PC-3 (cell line): ENCODE results near the gene DLG4. TPM values are rescaled to one million over a fixed set of nuclear protein-coding genes. Genes with fewer than 3 reads are reported as not detected.
A peak's percentile ranks its signal among the peaks of the same experiment; 100 is the strongest.

ENCODE experiments used
- ATAC-seq: fragments of 200-7000 bp; cut with Tn5 transposase; 2 replicates; pipeline ENCODE4 v1.9.1; 2020; ENCODE audit warnings: mild to moderate bottlenecking, moderate library complexity
- BruUV-seq: library from RNA; stranded (reverse); fragments of 400-500 nt; replicated peaks from 2 replicates; lab custom pipeline; 2021; lab: Mats Ljungman, UMichigan
- CTCF ChIA-PET: fragments of 300-600 bp; sonication (Branson Sonifier 250); formaldehyde crosslinking; loops from one replicate; lab custom pipeline; 2022; ENCODE audit warnings: antibody characterized with exemption; lab: Charles Lee
- POLR2A ChIA-PET: fragments of 300-600 bp; sonication (Branson Sonifier 250); formaldehyde crosslinking; loops from one replicate; lab custom pipeline; 2022; ENCODE audit warnings: antibody characterized with exemption; ENCODE audit not compliant: unreplicated experiment; lab: Charles Lee
- DNase-seq: peaks from one replicate; pipeline ENCODE4 v3.0.0-alpha.2; 2015
- H2AFZ ChIP-seq: fragments of 300-600 bp; sonication (generic); 2 replicates; pipeline ENCODE4 v1.6.0; 2016; ENCODE audit warnings: antibody characterized with exemption, low read length
- H3F3A ChIP-seq: fragments of 300-600 bp; sonication (generic); one replicate; pipeline ENCODE4 v1.6.0; 2017; ENCODE audit warnings: antibody characterized with exemption, low read length, control low read depth, mild to moderate bottlenecking; ENCODE audit not compliant: unreplicated experiment
- H3K27ac ChIP-seq: fragments of 300-600 bp; sonication (generic); 2 replicates; pipeline ENCODE4 v1.5.1; 2016; ENCODE audit warnings: mild to moderate bottlenecking, low read length
- H3K27me3 ChIP-seq: fragments of 300-600 bp; sonication (generic); 2 replicates; pipeline ENCODE4 v1.6.1; 2016; ENCODE audit warnings: low read length, mixed read lengths
- H3K36me3 ChIP-seq: fragments of 300-600 bp; sonication (generic); 2 replicates; pipeline ENCODE4 v1.6.1; 2016; ENCODE audit warnings: low read depth, mixed run types, low read length, mixed read lengths
- H3K4me1 ChIP-seq: fragments of 300-600 bp; sonication (generic); 2 replicates; pipeline ENCODE4 v1.5.1; 2016; ENCODE audit warnings: low read length; ENCODE audit not compliant: insufficient read depth
- H3K4me2 ChIP-seq: fragments of 300-600 bp; sonication (generic); 2 replicates; pipeline ENCODE4 v1.6.0; 2016; ENCODE audit warnings: low read length
- H3K4me3 ChIP-seq: fragments of 300-600 bp; sonication (generic); 2 replicates; pipeline ENCODE4 v1.5.1; 2016; ENCODE audit warnings: mild to moderate bottlenecking, low read length, mixed read lengths
- H3K79me2 ChIP-seq: fragments of 300-600 bp; sonication (generic); 2 replicates; pipeline ENCODE4 v1.6.1; 2017; ENCODE audit warnings: low read length, mixed read lengths
- H3K9ac ChIP-seq: fragments of 300-600 bp; sonication (generic); 2 replicates; pipeline ENCODE4 v1.6.0; 2016; ENCODE audit warnings: mild to moderate bottlenecking, low read length
- H3K9me2 ChIP-seq: fragments of 300-600 bp; sonication (generic); replicated peaks from 2 replicates; pipeline ENCODE4 v1.6.1; 2016; ENCODE audit warnings: mixed run types, low read length, mixed read lengths
- H3K9me3 ChIP-seq: fragments of 300-600 bp; sonication (generic); 2 replicates; pipeline ENCODE4 v1.6.1; 2016; ENCODE audit warnings: low read length, mixed read lengths
- H4K20me1 ChIP-seq: fragments of 300-600 bp; sonication (generic); 2 replicates; pipeline ENCODE4 v1.6.1; 2016; ENCODE audit warnings: low read length, mixed read lengths
- CTCF ChIP-seq: fragments of 300-600 bp; sonication (generic); conservative IDR thresholded peaks from 2 replicates; pipeline ENCODE4 v1.5.1; 2017; ENCODE audit warnings: antibody characterized with exemption, low read depth, mild to moderate bottlenecking, low read length
- EZH2 ChIP-seq: fragments of 300-600 bp; sonication (generic); IDR thresholded peaks from one replicate; pipeline ENCODE4 v1.6.1; 2017; ENCODE audit warnings: antibody characterized with exemption, mild to moderate bottlenecking, low read length; ENCODE audit not compliant: unreplicated experiment
- EZH2phosphoT487 ChIP-seq: fragments of 300-600 bp; sonication (generic); IDR thresholded peaks from 2 replicates; pipeline ENCODE4 v1.6.1; 2018; ENCODE audit warnings: mild to moderate bottlenecking, antibody characterized with exemption, low read length, borderline replicate concordance
- intact Hi-C: fragments of 100-400 bp; cut with micrococcal nuclease; formaldehyde crosslinking; loops from 2 replicates; pipeline ENCODE4 v1.9.0; 2023
- total RNA-seq: library from RNA; depleted of rRNA; stranded (reverse); fragments of >200 nt; gene quantifications from 2 replicates; pipeline ENCODE4 v1.2.3, GENCODE V29; 2014

Gene DLG4
- total RNA-seq, 1 experiment from 2014 or later: 6.5 TPM

GRCh38 chr17:7243453-7243729, 23.8 kb upstream of the DLG4 start:
- no peak for TF ChIP-seq EZH2phosphoT487
- no peak for TF ChIP-seq EZH2
- TF ChIP-seq CTCF: no peak
- Histone ChIP-seq H3K4me2 (peak overlapping the region; percentile 99), H3K4me1 (peaks cover 17% of the 10 kb centered on the region), H4K20me1 (no peaks in the 10 kb centered on the region), H3K9me3 (no peaks in the 10 kb centered on the region), H3K36me3 (peaks cover 5% of the 10 kb centered on the region; the same call in 1 of the 2 replicates), H3K9ac (peak overlapping the region; percentile 89), H3K9me2 (no peaks in the 10 kb centered on the region), H3K27me3 (no peaks in the 10 kb centered on the region), H3F3A (no peaks in the 10 kb centered on the region), H2AFZ (peak overlapping the region; percentile 80; the same call in 1 of the 2 replicates), H3K27ac (peak overlapping the region; percentile 10; the same call in 1 of the 2 replicates), H3K4me3 (peak overlapping the region; percentile 86), H3K79me2 (peaks cover 53% of the 10 kb centered on the region)
- intact Hi-C loops: loop anchor here (5.0 kb wide), 1 partner anchor 64 kb away; the partner anchor contains the start of gene EIF5A
- BruUV-seq: TSS peak; percentile 20
- DNase-seq (no peak), ATAC-seq (no peak)
- CTCF ChIA-PET: no interaction called here
- POLR2A ChIA-PET: no interaction called here

- peaks cover 5% of the 10 kb centered on the region; the same call in 1 of the 2 replicates for H3K36me3 ChIP-seq
- H3K4me3 ChIP-seq: peak overlapping the region; percentile 86
- H3K27ac ChIP-seq: peak overlapping the region; percentile 69
- H3K9me2 ChIP-seq: no peaks in the 10 kb centered on the region
- no peaks in the 10 kb centered on the region for H3K9me3 ChIP-seq
- no peaks in the 10 kb centered on the region for H3F3A ChIP-seq
- peak overlapping the region; percentile 89 for H3K9ac ChIP-seq
- ChIA-PET CTCF (no interaction called here), POLR2A (interaction anchor here (0.6 kb wide), 2 partner anchors 241 to 444 kb away, joined by 6 to 11 read pairs; partner anchors contain the start of gene POLR2A)
- H4K20me1 ChIP-seq: no peaks in the 10 kb centered on the region
- intact Hi-C loops: loop anchor here (5.0 kb wide), 1 partner anchor 64 kb away; the partner anchor contains the start of gene EIF5A
- H3K79me2 ChIP-seq: peaks cover 50% of the 10 kb centered on the region
- no peaks in the 10 kb centered on the region for H3K27me3 ChIP-seq
- ATAC-seq: peak; percentile 29
- BruUV-seq: no TSS peak
- DNase-seq: peak; percentile 85
- peak overlapping the region; percentile 80 for H2AFZ ChIP-seq
- peaks cover 17% of the 10 kb centered on the region for H3K4me1 ChIP-seq
- TF ChIP-seq EZH2phosphoT487 (no peak), CTCF (no peak), EZH2 (no peak)
- H3K4me2 ChIP-seq: peak overlapping the region; percentile 99
These were observed 23.2 kb upstream of the DLG4 start for GRCh38 chr17:7242717-7243452.
